ENCODE data around the gene CENPF. TPM values are rescaled to one million over a fixed set of nuclear protein-coding genes. Genes with fewer than 3 reads are reported as not detected.
"Not testable (repeated sequence)": the region's sequence is repeated elsewhere in the genome, so short reads cannot be mapped to it uniquely, and the experiment has no call there.

Gene CENPF
- total RNA-seq, 1 experiment from 2014 or later = 144 TPM

GRCh38 chr1:214608216-214608783, 5.3 kb downstream of the CENPF start:
- not testable (repeated sequence) for BruUV-seq (replicated peaks)

GRCh38 chr1:214608817-214609216, 5.8 kb downstream of the CENPF start:
- H3K9me3 Mint-ChIP-seq (ENCODE audit: low read depth, unreplicated experiment); H3K4me3 Mint-ChIP-seq (ENCODE audit: low read depth, unreplicated experiment); H3K27ac Mint-ChIP-seq (ENCODE audit: unreplicated experiment); CTCF ChIA-PET; intact Hi-C loops (cut with micrococcal nuclease; ENCODE audit: unreplicated experiment); DNase-seq; H3K27me3 Mint-ChIP-seq (ENCODE audit: unreplicated experiment); BruUV-seq (replicated peaks): not testable (repeated sequence)
- Mint-ChIP-seq H3K4me1 (ENCODE audit: low read depth, unreplicated experiment) (peaks cover 57% of the 10 kb centered on the region), H3K36me3 (ENCODE audit: insufficient read depth, unreplicated experiment) (peaks cover 45% of the 10 kb centered on the region)

More at GRCh38 chr1:214608216-214608783, 5.3 kb downstream of the CENPF start:
- H3K4me3 Mint-ChIP-seq (ENCODE audit: low read depth, unreplicated experiment); CTCF ChIA-PET; H3K9me3 Mint-ChIP-seq (ENCODE audit: low read depth, unreplicated experiment); H3K27me3 Mint-ChIP-seq (ENCODE audit: unreplicated experiment); DNase-seq; intact Hi-C loops (cut with micrococcal nuclease; ENCODE audit: unreplicated experiment): not testable (repeated sequence)
- Mint-ChIP-seq H3K27ac (ENCODE audit: unreplicated experiment) (peak overlapping the region; percentile 37), H3K4me1 (ENCODE audit: low read depth, unreplicated experiment) (peaks cover 52% of the 10 kb centered on the region), H3K36me3 (ENCODE audit: insufficient read depth, unreplicated experiment) (peaks cover 45% of the 10 kb centered on the region)

GRCh38 chr1:214609692-214610091, 6.7 kb downstream of the CENPF start:
- no TSS peak for BruUV-seq (replicated peaks)
- H3K27me3 Mint-ChIP-seq (ENCODE audit: unreplicated experiment) = no peaks in the 10 kb centered on the region
- H3K4me1 Mint-ChIP-seq (ENCODE audit: low read depth, unreplicated experiment) = peaks cover 57% of the 10 kb centered on the region
- CTCF ChIA-PET = interaction anchor here (0.7 kb wide), 2 partner anchors 27 to 1152 kb away, joined by 3 to 4 read pairs; no protein-coding TSS in a partner anchor
- H3K4me3 Mint-ChIP-seq (ENCODE audit: low read depth, unreplicated experiment) = no peak overlapping the region
- H3K36me3 Mint-ChIP-seq (ENCODE audit: insufficient read depth, unreplicated experiment) = peaks cover 36% of the 10 kb centered on the region
- no peak for DNase-seq
- peaks cover 3% of the 10 kb centered on the region for H3K9me3 Mint-ChIP-seq (ENCODE audit: low read depth, unreplicated experiment)
- H3K27ac Mint-ChIP-seq (ENCODE audit: unreplicated experiment) = peak overlapping the region; percentile 71
- intact Hi-C loops (cut with micrococcal nuclease; ENCODE audit: unreplicated experiment) = no loop called here
- TF ChIP-seq CTCF (IDR thresholded peaks at IDR 0.05; ENCODE audit: unreplicated experiment) = no peak

- intact Hi-C loops (cut with micrococcal nuclease; ENCODE audit: unreplicated experiment); H3K9me3 Mint-ChIP-seq (ENCODE audit: low read depth, unreplicated experiment); H3K27me3 Mint-ChIP-seq (ENCODE audit: unreplicated experiment); H3K4me3 Mint-ChIP-seq (ENCODE audit: low read depth, unreplicated experiment); DNase-seq; BruUV-seq (replicated peaks): not testable (repeated sequence)
- Mint-ChIP-seq H3K36me3 (ENCODE audit: insufficient read depth, unreplicated experiment) (peaks cover 36% of the 10 kb centered on the region), H3K27ac (ENCODE audit: unreplicated experiment) (peak overlapping the region; percentile 92), H3K4me1 (ENCODE audit: low read depth, unreplicated experiment) (peaks cover 59% of the 10 kb centered on the region)
- CTCF ChIA-PET = interaction anchor here (0.7 kb wide), 2 partner anchors 28 to 1153 kb away, joined by 3 to 4 read pairs; no protein-coding TSS in a partner anchor
Observed at GRCh38 chr1:214610136-214610535, 7.1 kb downstream of the CENPF start.

GRCh38 chr1:214615109-214615508, 12.1 kb downstream of the CENPF start:
- CTCF ChIA-PET = interaction anchor here (0.8 to 1.1 kb wide), 3 partner anchors 13 to 283 kb away, joined by 3 to 4 read pairs (median 3); no protein-coding TSS in a partner anchor
- no peak overlapping the region for H3K27ac Mint-ChIP-seq (ENCODE audit: unreplicated experiment)

More at GRCh38 chr1:214615109-214615508, 12.1 kb downstream of the CENPF start:
- BruUV-seq (replicated peaks) = no TSS peak
- peaks cover 3% of the 10 kb centered on the region for H3K9me3 Mint-ChIP-seq (ENCODE audit: low read depth, unreplicated experiment)
- peaks cover 37% of the 10 kb centered on the region for H3K36me3 Mint-ChIP-seq (ENCODE audit: insufficient read depth, unreplicated experiment)
- intact Hi-C loops (cut with micrococcal nuclease; ENCODE audit: unreplicated experiment) = no loop called here
- H3K4me1 Mint-ChIP-seq (ENCODE audit: low read depth, unreplicated experiment) = peaks cover 56% of the 10 kb centered on the region
- no peak overlapping the region for H3K4me3 Mint-ChIP-seq (ENCODE audit: low read depth, unreplicated experiment)
- no peaks in the 10 kb centered on the region for H3K27me3 Mint-ChIP-seq (ENCODE audit: unreplicated experiment)
- no peak for DNase-seq
- TF ChIP-seq CTCF (IDR thresholded peaks at IDR 0.05; ENCODE audit: unreplicated experiment) = no peak

Data from Calu3 (cell line).